Bone marrow (tissue), 2 donors: ENCODE data around the gene ABCG4.
"Not testable (repeated sequence)": the region's sequence is repeated elsewhere in the genome, so short reads cannot be mapped to it uniquely, and the experiment has no call there.

Experiments used
- DNase-seq, 2 donors: peaks; one replicate each; lab custom pipeline; 2025; lab: John Stamatoyannopoulos, UW

Gene ABCG4

GRCh38 chr11:119115484-119116234, 33.2 kb upstream of the ABCG4 start:
- DNase-seq = peak in 1 of 2 donors; percentile 39

- no peak for DNase-seq
Observed at GRCh38 chr11:119116235-119116594, 32.6 kb upstream of the ABCG4 start.

- no peak for DNase-seq
Observed at GRCh38 chr11:119116601-119117000, 32.3 kb upstream of the ABCG4 start.

GRCh38 chr11:119117004-119117706, 31.7 kb upstream of the ABCG4 start:
- DNase-seq = no peak

GRCh38 chr11:119118227-119118626, 30.6 kb upstream of the ABCG4 start:
- DNase-seq = no peak

- DNase-seq = no peak
Observed at GRCh38 chr11:119118946-119119345, 29.9 kb upstream of the ABCG4 start.

GRCh38 chr11:119120639-119121007, 28.2 kb upstream of the ABCG4 start:
- no peak for DNase-seq

- DNase-seq = peak; percentile 96 to 98
Observed at GRCh38 chr11:119121008-119121810, 27.6 kb upstream of the ABCG4 start, which contains the start of gene HINFP. Gene HINFP (plus strand): TSS chr11:119121580. CDS start chr11:119126945, 5,365 bp downstream.

- no peak for DNase-seq
Observed at GRCh38 chr11:119121811-119122124, 27.1 kb upstream of the ABCG4 start.

GRCh38 chr11:119125821-119126220, 23.0 kb upstream of the ABCG4 start:
- DNase-seq = no peak

- DNase-seq = no peak
Observed at GRCh38 chr11:119126675-119127268, 22.1 kb upstream of the ABCG4 start.

GRCh38 chr11:119130662-119131061, 18.2 kb upstream of the ABCG4 start:
- DNase-seq = no peak

GRCh38 chr11:119134389-119134978, 14.4 kb upstream of the ABCG4 start:
- DNase-seq = no peak

- DNase-seq = not testable (repeated sequence)
Observed at GRCh38 chr11:119139276-119139675, 9.6 kb upstream of the ABCG4 start.

GRCh38 chr11:119144825-119145486, 3.9 kb upstream of the ABCG4 start:
- DNase-seq = peak in 1 of 2 donors; percentile 26

GRCh38 chr11:119145551-119145950, 3.3 kb upstream of the ABCG4 start:
- no peak for DNase-seq

- no peak for DNase-seq
Observed at GRCh38 chr11:119147604-119148333, 1.1 kb upstream of the ABCG4 start.

GRCh38 chr11:119148720-119149017, 183 bp upstream of the ABCG4 start:
- DNase-seq = no peak

- no peak for DNase-seq
Observed at GRCh38 chr11:119149786-119150275, 979 bp downstream of the ABCG4 start.

- DNase-seq = no peak
Observed at GRCh38 chr11:119152043-119152442, 3.2 kb downstream of the ABCG4 start.

- no peak for DNase-seq
Observed at GRCh38 chr11:119152604-119153003, 3.8 kb downstream of the ABCG4 start.
